DMS114 treated with DMSO at 0.1 percent for 48 hours (cell line): ENCODE data around the gene MIAT.
A peak's percentile ranks its signal among the peaks of the same experiment; 100 is the strongest.

Source experiments
- DNase-seq: peaks from one replicate; lab custom pipeline; 2025; ENCODE audit not compliant: unreplicated experiment; lab: John Stamatoyannopoulos, UW

The MIAT gene

DNA sequence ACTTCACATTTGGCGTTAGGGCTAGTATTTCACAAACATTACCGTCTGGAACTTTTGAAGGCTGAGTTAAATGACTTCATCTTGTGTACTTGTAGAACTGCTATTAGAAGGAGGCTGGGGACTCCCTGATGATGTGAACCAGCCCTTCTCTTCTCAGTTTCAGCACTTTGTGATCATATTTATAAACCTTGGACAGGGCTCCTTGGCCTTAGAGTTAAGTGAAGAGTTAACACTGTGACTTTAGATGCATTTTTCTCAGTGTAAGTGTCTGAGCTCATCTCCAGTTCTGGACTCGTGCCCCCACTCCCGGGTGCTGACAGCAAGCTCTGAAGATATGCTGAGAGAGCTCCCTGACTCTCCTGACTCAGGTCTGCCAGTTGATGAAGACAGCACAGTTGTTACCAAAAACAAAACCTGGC lies 8.4 kb downstream of the MIAT start:
- DNase-seq: no peak

DNA sequence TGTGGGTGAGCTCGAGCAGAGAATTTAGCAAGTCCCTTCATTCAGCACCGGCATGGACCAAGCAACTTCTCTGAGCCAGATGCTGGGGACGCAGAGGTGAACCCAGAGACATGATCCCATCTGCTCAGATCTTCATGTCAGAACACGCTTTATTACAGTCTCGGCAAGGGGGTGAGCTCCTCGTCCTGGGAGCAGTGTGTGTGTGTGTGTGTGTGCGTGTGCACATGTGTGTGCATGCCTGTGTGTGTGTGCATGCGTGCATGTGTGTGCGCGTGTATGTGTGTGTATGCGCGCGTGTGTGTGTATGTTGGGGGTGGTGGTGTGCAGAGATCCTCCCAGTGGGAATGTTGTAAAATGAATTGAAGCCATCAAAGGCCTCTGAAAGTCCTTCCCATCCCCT lies 9.8 kb downstream of the MIAT start:
- DNase-seq: no peak

DNA sequence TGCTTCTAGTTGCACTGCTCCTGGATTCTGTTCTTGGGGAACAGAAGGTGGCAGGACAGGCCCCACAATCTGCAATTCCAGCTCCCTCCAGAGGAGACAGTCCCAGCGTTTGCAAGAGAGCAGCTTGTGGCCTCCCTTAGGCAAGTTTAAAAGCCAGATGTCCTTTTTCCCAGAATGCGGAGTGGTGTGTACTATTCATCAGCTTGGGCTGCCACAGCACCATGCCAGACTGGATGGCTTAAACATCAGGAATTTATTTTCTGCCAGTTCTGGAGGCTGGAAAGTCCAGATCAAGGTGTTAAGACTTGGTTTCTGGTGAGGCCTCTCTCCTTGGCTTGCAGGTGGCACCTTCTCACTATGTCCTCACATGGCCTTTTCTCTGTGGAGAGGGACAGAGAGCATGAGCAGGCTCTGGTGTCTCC lies 11.7 kb downstream of the MIAT start:
- peak; percentile 8 for DNase-seq

DNA sequence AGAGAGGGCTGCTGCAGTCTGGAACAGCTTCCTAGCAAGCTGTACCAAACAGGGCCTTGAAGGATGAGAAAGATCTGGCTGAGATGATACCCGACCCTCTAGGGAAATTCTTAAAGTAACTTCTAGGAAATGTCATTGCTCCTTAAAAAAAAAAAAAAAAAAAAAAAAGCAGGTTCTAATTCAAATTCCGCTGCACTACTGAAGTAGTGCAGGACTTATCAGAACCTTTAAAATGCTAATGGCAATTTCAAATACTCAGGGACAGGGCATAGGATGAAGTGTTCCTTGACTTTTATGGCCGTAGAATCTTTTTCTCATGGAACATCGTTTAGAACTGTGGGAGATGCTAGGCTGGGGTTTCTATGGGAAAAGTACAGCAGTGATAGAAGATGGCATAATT lies 13.1 kb downstream of the MIAT start:
- DNase-seq: no peak

DNA sequence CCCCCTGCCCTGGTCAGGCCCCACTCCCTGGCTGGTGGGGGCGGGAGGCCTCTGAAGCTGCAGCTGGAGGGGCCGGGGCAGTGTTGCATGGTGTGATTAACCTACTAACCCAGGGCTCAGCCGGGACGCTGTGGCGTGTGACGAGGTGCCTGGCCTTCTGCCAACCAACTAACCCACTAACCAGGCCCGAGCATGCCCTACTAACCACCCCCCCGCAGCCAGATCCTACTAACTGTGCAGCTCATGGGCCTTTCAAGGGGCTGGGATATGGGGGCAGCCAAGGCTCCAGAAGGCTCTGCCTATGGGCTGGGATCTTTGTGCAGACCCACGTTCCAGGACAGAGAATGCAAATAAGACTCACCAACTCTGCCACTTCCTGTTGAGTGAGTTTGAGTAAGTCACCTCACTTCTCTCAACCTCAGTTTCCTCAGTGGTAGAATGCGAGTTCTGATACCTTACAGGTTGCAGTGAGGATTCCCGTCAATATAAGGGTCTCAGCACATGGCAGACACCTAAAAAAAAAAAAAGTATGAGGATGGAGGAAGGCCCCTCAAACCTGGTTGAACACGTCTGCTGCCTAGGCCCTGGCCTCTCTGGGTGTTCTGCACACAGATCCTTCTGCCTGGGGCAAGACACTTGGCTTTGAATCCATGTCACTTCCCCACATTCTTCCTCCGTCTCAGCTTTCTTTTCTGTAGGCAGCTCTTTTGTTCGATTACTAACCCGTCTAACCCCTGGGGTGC lies 14.1 kb downstream of the MIAT start:
- DNase-seq: no peak

DNA sequence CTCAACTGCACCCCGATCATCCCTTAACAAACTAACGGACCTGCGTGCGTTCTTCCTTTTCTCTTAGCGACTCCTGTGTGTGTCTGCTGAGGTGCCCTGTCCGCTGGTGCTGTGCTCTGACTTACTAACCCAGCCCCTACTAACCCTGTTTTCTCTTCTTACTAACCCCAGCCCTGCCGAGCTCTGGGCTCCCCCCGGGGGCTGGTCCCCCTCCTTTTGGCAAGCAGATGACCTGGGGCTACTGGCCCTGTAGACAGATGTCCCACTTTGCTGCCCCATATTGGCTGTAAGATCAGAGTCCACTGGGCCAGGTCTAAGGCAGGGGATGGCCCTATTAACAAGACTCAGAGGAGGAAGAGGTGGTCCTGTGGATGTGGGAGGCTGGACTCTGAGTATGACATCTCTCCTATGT lies 14.7 kb downstream of the MIAT start:
- DNase-seq: no peak

DNA sequence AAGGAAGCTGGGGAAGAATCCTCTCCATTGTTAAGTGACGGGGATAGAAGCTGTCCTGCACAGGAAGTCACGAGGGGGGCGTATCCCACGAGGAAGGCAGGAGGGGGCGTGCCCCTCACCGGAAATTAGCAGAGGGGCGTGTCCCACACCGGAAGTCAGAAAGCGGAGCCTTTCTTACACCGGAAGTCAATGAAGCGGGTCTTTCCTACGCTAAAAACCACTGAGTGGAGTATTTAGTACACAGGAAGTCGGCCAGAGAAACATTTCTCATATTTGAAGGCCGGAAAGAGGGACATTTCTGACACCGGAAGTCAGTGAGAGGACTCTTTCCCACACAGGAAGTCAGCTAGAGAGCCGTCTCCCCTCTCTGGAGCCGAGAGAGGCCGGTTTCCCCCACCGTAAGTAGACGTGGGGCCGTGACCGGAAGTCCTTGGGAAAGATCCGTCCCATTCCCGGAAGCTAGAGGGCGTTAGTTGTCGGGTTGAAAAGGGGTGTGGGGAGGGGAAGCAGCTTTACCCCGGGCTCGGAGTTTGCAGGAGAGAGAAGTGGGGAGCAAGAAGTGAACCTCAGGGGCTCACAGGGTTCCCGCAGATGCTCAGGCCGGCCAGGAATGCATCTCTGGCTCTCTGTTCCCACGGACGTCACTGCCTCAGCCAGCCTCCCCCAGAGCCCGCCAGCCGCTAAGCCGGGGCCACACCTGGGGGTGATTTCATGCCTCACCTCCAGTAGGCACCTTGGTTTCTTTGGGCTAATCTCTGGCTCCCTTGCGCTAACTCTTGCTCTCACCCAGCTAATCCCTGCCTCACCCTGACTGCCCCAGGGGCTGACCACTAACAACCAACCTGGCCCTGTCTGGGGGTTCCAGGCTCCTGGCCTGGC lies 15.4 kb downstream of the MIAT start:
- peak; percentile 98 for DNase-seq

- no peak for DNase-seq
Measured at GRCh38 chr22:26673486-26673885, 16.1 kb downstream of the MIAT start.

- DNase-seq: no peak
Measured at GRCh38 chr22:26674211-26675190, 17.1 kb downstream of the MIAT start.

- DNase-seq: no peak
Measured at GRCh38 chr22:26675687-26676268, 18.4 kb downstream of the MIAT start.

DNA sequence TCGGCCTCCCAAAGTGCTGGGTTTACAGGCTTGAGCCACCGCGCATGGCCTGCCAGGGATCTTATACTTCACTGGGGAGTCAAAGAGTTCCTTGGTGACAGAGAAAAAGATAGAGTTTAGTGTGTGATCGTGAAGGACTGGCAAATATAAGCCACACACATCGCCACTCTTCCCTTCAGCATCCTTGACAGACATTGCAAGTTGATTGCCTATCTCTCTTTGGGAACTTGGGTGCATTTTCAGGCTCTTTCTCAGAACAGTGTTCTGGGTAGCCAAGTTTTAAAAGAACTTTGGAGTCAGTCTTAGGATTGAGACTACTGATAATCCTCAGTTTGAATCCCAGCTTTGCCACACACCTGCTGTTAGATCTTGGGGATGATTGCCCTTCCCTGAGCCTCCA lies 19.8 kb downstream of the MIAT start:
- DNase-seq: no peak

GRCh38 chr22:26679003-26679629 lies 21.7 kb downstream of the MIAT start:
- DNase-seq: peak; percentile 62

DNA sequence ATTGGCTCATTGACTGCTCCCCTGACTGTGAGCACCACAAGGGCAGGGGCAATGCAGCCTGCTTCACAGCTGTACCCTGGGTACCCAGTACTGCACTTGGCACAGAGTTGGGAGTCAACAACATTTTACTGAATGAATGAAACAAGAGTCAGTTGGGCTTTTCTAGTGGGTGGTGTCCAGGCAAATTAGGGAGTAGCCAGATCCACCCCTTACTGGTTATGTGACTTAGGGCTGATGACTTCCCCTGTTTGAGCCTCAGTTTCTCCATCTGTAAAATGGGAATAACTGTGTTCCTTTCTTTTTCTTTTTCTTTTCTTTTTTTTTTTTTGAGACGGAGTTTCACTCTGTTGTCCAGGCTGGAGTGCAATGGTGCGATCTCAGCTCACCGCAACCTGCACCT lies 23.1 kb downstream of the MIAT start:
- DNase-seq: no peak

- no peak for DNase-seq
Measured at GRCh38 chr22:26681395-26681821, 24.0 kb downstream of the MIAT start.

- no peak for DNase-seq
Measured at GRCh38 chr22:26684168-26684567, 26.8 kb downstream of the MIAT start.

DNA sequence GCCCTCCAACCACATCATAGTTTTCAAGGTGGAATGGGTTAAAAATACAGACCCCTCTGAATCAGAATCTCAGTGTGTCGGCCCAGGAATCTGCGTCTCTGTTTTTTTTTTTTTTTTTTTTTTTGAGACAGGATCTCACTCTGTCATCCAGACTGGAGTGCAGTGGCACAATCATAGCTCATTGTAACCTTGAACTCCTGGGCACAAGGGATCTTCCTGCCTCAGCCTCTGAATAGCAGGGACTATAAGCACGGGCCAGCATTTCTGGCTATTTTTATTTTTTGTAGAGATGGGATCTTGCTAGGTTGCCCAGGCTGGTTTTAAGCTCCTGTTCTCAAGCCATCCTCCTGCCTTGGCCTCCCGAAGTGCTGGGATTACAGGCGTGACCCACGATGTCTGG lies 28.2 kb downstream of the MIAT start:
- DNase-seq: no peak

DNA sequence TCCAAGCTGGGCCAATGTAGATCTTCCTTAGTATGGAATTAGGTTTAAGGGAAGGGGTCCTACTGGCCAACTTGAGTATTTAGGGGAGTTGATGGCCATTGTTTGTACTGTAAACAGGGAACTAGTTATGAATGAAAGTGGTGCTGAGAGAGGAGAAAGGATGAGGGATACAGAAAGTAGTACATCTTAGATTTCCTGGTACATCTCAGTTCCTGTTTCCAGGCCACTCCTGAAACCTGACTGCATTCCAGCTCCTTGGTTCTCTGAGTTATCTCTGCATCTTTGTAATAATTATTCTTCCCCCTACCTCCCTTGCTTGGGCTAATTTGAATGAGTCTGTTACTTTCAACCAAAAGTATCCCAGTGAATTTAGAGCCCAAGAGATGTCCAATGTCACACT lies 30.1 kb downstream of the MIAT start:
- DNase-seq: no peak

- no peak for DNase-seq
Measured at GRCh38 chr22:26689513-26690301, 32.3 kb downstream of the MIAT start.

DNA sequence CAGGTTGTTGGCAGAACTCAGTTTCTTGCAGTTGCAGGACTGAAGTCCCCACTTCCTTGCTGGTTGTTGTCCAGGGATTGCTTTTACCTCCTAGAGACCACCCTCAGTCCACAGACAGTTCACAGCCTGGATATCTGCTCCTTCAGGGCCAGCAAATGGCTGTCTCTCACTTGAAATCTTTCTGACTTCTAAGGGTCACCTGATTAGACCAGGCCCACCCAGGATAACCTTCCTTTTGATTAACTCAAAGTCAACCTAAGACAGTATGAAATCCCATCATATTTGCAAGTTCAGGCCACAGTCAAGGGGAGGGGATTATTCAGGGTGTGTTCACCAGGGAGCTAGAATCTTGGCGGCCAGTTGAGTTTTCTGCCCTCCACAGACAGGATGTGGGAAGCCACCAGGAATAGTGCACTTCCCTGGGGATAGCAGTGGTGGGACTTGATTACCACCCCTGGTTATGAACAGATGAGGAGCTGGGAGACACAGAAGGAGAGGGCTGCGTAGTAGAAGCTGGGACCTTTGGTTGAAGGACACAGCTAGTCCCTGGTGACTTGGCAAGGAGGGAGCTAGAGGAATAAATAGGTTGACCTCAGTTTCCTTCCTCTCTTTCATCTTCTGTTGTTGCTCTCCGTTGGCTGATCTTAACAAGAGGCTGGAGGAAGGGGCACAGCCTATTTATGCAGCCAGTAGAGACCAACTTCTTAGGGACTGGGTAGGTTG lies 33.4 kb downstream of the MIAT start:
- DNase-seq: no peak
